ENCODE results near the gene RAB30. TPM values are rescaled to one million over a fixed set of nuclear protein-coding genes. Genes with fewer than 3 reads are reported as not detected.

Gene RAB30
- total and polyA plus RNA-seq, 9 of the 15 experiments (the other 6 are each of a cell fraction or from before 2014, with no cell fraction given), result 0.29 to 1.3 (median 1.0) TPM

GRCh38 chr11:83071567-83072349 is at the start of gene RAB30 (continued):
- TF ChIP-seq ZBTB40 (IDR thresholded peaks at IDR 0.05) (peak; percentile 29; the same call in 1 of the 2 replicates), ZBTB40 (CRISPR knock-in tag; IDR thresholded peaks at IDR 0.05) (no peak), ZC3H11A (IDR thresholded peaks at IDR 0.05; ENCODE audit: low read depth, low read length) (0 out of 2 replicates have a peak, but pooled peaks have one; percentile 21), TGIF2 (CRISPR knock-in tag; IDR thresholded peaks at IDR 0.05) (no peak), CUX1 (CRISPR knock-in tag; IDR thresholded peaks at IDR 0.05) (no peak), ZNF766 (CRISPR knock-in tag; conservative IDR thresholded peaks at IDR 0.05) (peak; percentile 93), NR4A1 (CRISPR knock-in tag; IDR thresholded peaks at IDR 0.05) (no peak), NR4A1 (tag; IDR thresholded peaks at IDR 0.05) (no peak), HDAC2 (IDR thresholded peaks at IDR 0.05) (no peak; the same call in 1 of the 2 replicates), MLLT1 (IDR thresholded peaks at IDR 0.05) (peak; percentile 41 to 69; a peak in 2 of 4 replicates), HMGN3 (IDR thresholded peaks at IDR 0.05; ENCODE audit: borderline replicate concordance, extremely low read depth, insufficient read length, low read depth, low read length) (no peak)
